ENCODE measurements around the gene PRPH2. TPM values are rescaled to one million over a fixed set of nuclear protein-coding genes. Genes with fewer than 3 reads are reported as not detected.
"Not testable (repeated sequence)": the region's sequence is repeated elsewhere in the genome, so short reads cannot be mapped to it uniquely, and the experiment has no call there.

PRPH2 gene
- total RNA-seq, 6 experiments from 2014 or later, result 0.16 TPM; not detected in 5

DNA sequence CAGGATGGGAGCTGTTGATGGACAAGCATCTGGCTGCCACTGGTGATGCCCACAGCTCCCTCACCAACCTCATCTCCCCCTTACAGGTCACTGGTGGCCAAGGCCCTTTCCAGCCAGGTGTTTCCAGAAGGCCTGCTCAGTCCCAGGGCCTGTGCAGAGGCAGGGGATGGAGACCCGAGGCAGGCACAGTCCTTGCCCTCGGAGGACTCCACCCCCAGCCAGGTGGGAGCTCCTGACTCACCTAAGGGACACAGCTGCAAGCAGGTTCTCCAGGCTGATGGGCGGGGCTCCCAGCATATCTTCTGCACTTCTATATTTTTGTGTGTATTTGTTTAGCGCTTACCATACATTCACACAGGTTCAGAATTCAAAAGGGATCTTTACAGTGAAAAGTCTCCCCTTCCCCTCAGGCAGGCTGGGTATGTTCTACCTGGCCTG lies 17.4 kb downstream of the PRPH2 start:
- WGBS (ENCODE audit: insufficient coverage, low coverage, low lambda C conversion rate, missing lambda C conversion rate), result 56% methylated on average over 3 of the region's 4 CpGs
- no peak for DNase-seq
- H3K4me3 ChIP-seq, result no peak overlapping the region

DNA sequence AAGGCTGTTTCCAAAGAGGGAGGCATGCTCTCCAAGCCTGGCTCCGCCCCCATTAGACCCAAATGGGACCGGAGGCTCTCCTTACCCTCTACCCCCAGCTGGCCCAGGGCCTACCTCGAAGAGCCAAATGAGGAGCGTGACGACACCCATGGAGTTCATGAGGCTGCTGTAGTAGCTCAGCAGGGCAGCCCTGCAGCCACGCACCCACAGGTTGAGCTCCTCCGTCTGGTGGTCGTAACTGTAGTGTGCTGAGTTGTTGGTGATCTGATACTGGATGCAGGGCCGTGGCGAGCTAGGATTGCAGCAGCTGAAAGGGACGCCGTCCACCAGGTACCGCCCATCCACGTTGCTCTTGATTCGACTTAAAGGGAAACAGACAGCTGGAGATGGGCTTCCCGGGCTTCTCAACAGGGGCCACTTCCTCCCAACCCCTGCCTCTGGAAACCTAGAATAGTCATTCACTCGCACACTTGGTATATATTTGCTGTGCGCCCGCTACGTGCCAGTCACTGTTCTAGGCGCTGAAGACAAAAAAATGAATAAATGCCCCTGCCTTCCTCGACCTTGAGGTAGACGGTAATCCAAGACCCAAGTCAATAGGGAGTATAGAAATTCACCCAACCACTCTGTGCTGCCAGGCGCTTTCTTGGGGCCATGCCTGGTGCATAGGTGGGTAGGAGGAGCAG lies 18.0 kb downstream of the PRPH2 start:
- ATAC-seq, result peak in 3 of 4 donors; percentile 28 to 57 (median 48)
- 30% methylated on average over 8 of the region's 24 CpGs for WGBS (ENCODE audit: insufficient coverage, low coverage, low lambda C conversion rate, missing lambda C conversion rate)

More for the DNA sequence above, 17.4 kb downstream of the PRPH2 start:
- no peaks in the 10 kb centered on the region for H3K27me3 ChIP-seq
- no peaks in the 10 kb centered on the region for H3K36me3 ChIP-seq
- TF ChIP-seq POLR2A (IDR thresholded peaks at IDR 0.05), result no peak
- TF ChIP-seq, protein P1, sequence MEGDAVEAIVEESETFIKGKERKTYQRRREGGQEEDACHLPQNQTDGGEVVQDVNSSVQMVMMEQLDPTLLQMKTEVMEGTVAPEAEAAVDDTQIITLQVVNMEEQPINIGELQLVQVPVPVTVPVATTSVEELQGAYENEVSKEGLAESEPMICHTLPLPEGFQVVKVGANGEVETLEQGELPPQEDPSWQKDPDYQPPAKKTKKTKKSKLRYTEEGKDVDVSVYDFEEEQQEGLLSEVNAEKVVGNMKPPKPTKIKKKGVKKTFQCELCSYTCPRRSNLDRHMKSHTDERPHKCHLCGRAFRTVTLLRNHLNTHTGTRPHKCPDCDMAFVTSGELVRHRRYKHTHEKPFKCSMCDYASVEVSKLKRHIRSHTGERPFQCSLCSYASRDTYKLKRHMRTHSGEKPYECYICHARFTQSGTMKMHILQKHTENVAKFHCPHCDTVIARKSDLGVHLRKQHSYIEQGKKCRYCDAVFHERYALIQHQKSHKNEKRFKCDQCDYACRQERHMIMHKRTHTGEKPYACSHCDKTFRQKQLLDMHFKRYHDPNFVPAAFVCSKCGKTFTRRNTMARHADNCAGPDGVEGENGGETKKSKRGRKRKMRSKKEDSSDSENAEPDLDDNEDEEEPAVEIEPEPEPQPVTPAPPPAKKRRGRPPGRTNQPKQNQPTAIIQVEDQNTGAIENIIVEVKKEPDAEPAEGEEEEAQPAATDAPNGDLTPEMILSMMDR (IDR thresholded peaks at IDR 0.05), result no peak
- no peak for ATAC-seq
- H3K27ac ChIP-seq, result no peak overlapping the region
- no peaks in the 10 kb centered on the region for H3K9me3 ChIP-seq
- intact Hi-C loops (cut with DNase I), result no loop called here
- no peaks in the 10 kb centered on the region for H3K4me1 ChIP-seq

DNA sequence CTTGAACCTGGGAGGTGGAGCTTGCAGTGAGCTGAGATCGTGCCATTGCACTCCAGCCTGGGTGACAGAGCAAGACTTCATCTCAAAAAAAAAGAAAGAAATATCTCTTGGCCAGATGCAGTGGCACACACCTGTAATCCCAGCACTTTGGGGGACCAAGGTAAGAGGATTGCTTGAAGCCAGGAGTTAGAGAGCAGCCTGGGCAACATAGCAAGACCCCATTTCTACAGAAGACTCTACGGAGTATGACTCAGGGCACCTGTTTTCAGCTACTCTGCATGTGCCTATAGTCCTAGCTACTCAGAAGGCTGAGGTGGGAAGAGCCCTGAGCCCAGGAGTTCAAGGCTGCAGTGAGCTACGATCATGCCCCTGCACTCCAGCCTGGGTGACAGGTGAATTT lies 19.6 kb downstream of the PRPH2 start:
- H3K4me3 ChIP-seq; intact Hi-C loops (cut with DNase I); ATAC-seq; H3K27me3 ChIP-seq; H3K9me3 ChIP-seq; H3K36me3 ChIP-seq; H3K4me1 ChIP-seq; DNase-seq; H3K27ac ChIP-seq: not testable (repeated sequence)
- 95% methylated on average over 2 of the region's 3 CpGs for WGBS (ENCODE audit: insufficient coverage, low coverage, low lambda C conversion rate, missing lambda C conversion rate)

More for the DNA sequence above, 18.0 kb downstream of the PRPH2 start:
- Histone ChIP-seq H3K36me3 (no peaks in the 10 kb centered on the region), H3K4me1 (no peaks in the 10 kb centered on the region), H3K9me3 (no peaks in the 10 kb centered on the region), H3K4me3 (no peak overlapping the region), H3K27ac (no peak overlapping the region), H3K27me3 (no peaks in the 10 kb centered on the region)
- TF ChIP-seq POLR2A (IDR thresholded peaks at IDR 0.05), result no peak
- TF ChIP-seq, protein P1 (IDR thresholded peaks at IDR 0.05), result no peak
- intact Hi-C loops (cut with DNase I), result no loop called here
- no peak for DNase-seq

DNA sequence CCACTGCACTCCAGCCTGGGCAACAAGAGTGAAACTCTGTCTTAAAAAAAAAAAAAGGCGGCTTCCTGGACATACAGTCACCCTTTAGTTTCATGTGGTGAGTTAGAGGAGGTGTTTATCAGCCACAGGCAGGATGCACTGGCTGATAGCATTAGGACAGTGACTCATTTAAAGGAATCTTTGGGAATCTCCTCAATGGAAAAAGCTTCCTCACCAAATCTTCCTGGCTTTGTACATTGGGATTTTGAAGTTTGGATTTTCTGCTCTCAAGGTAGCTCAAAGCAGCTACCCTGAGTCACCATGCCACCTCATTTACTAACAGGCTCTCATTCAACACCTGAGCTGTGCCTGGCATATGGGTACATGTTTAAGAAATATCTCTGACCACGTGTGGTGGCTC lies 20.2 kb downstream of the PRPH2 start:
- 29% methylated on average over 1 of the region's 2 CpGs for WGBS (ENCODE audit: insufficient coverage, low coverage, low lambda C conversion rate, missing lambda C conversion rate)
- peak; percentile 15 to 73 (median 54) for ATAC-seq

DNA sequence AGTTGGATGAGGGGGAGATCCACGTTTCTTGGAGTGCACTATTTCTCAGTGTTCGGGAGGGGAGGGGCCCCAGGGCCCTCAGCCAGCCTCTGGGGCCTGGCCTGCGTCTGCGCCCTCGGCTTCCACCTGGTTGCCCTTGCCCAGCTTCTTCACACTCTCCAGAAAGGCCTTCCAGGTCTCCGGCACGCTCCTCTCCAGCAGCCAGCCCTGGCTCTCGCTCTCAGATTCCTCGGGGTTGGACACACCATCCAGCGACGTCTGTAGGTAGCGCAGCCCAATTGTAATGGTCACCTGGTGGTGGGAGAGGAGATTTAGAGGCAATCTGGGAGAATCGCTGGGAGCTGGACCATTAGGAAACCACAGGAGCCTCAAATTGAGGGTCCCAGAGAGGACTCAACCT lies 24.2 kb downstream of the PRPH2 start:
- TF ChIP-seq POLR2A (IDR thresholded peaks at IDR 0.05), result no peak
- TF ChIP-seq, protein P1 (IDR thresholded peaks at IDR 0.05), result no peak
- Histone ChIP-seq H3K27ac (no peak overlapping the region), H3K4me3 (no peak overlapping the region), H3K4me1 (no peaks in the 10 kb centered on the region), H3K27me3 (no peaks in the 10 kb centered on the region), H3K36me3 (peaks cover 0 to 8% (median 4%) of the 10 kb centered on the region in 4 donors), H3K9me3 (no peaks in the 10 kb centered on the region)
- ATAC-seq, result peak in 1 of 4 donors; percentile 17
- intact Hi-C loops (cut with DNase I), result no loop called here
- DNase-seq, result peak in 1 of 3 donors; percentile 37
- WGBS (ENCODE audit: insufficient coverage, low coverage, low lambda C conversion rate, missing lambda C conversion rate), result 86% methylated on average over 6 of the region's 13 CpGs

More for the DNA sequence above, 20.2 kb downstream of the PRPH2 start:
- H3K9me3 ChIP-seq, result no peaks in the 10 kb centered on the region
- H3K36me3 ChIP-seq, result no peaks in the 10 kb centered on the region
- intact Hi-C loops (cut with DNase I), result no loop called here
- H3K27ac ChIP-seq, result no peak overlapping the region
- H3K4me3 ChIP-seq, result no peak overlapping the region
- TF ChIP-seq, protein P1 (IDR thresholded peaks at IDR 0.05), result no peak
- no peak for TF ChIP-seq POLR2A (IDR thresholded peaks at IDR 0.05)
- DNase-seq, result no peak
- H3K4me1 ChIP-seq, result no peaks in the 10 kb centered on the region
- no peaks in the 10 kb centered on the region for H3K27me3 ChIP-seq
